NCI-H2029 treated with DMSO at 0.1 percent for 48 hours (cell line): ENCODE results near the gene CDCA8.
A peak's percentile ranks its signal among the peaks of the same experiment; 100 is the strongest.

Experiments
- DNase-seq: peaks from one replicate; lab custom pipeline; 2025; lab: John Stamatoyannopoulos, UW

Gene CDCA8

DNA sequence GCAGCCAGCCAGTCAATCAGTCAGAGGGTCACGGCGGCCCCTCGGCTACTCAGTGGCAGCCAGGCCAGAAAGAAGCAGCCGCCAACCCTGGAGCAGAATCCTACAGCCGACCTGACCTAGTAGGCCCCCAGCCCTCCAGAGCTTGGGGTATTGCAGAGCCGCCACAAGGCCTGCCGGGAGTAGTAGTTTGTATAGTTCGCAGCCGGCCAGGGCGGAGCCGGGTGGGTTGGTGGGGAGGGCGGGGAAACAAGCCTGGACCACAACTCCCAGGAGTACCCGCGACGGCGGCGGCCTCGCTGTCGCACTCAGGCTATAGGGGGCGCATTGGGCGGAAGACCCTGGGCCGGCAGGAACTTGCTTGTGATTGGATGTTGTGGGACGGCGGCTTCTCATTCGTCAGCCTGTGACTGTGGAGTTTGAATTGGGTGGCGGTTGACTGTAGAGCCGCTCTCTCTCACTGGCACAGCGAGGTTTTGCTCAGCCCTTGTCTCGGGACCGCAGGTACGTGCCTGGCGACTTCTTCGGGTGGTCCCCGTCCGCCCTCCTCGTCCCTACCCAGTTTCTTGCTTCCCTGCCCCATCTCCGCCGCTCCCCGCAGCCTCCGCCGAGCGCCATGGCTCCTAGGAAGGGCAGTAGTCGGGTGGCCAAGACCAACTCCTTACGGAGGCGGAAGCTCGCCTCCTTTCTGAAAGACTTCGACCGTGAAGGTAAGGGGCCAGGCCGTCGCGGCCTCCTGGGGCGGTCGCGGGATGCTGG is at the start of gene CDCA8:
TSS of gene CDCA8 (plus strand) at position 439 of the 756 bp plus-strand sequence. CDS start at position 614, 175 bp downstream.
- peak; percentile 100 for DNase-seq

DNA sequence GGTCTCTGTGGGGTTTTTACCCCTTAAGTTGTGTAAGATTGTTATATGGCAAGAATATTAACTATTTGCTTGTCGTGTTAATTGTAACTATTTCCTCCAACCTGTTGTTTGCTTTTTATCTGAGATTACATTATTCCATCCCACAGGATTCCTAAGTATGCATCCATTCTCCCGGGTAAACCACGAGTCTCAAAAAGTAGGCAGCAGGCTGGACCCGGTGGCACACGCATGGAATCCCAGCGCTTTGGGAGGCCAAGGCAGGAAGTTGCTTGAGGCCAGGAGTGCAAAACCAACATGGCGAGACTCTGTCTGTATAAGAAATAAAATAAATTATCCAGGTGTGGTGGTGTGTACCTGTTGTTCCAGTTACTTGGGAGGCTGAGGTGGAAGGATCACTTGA is 45.0 kb upstream of the CDCA8 start:
- DNase-seq: no peak

DNA sequence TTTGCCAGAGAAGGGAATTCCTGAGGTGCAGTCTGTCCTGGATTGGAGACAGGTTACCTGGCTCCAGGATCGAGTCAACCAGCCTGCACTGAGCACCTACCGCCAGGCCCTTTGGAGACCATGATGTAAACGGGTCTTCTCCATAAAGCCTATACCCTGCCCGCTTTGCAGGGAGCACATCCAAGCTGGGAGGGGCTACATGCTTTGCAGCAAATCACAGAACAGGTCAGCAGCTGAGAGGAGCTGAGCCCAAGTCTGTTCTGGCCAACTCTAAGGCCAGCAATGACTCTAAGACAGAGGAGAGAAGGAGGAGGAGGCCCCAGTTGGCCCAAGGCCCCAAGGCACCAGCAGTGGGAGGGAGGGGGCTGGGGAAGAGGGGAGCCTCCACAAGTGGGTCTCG is 42.1 kb upstream of the CDCA8 start:
- DNase-seq: no peak

DNA sequence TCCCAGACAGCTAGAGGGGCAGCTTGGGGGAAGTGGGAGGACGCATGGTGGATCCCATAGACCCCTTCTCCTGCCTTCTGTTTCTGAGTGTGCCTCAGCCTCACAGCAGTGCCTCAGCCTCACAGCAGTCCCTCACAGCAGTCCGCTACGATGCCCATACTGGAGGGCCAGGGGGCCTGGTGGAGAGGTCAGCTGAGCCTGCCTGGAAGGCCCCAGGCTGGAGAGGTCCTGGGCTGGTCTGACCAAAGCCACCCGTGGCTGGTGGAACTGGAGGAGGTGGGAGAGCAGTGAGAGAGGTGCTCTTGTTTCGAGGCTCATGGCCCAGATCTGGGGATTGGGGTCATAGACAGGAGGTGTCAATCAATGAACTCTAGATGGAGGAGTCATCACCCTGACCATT is 41.6 kb upstream of the CDCA8 start:
- no peak for DNase-seq

DNA sequence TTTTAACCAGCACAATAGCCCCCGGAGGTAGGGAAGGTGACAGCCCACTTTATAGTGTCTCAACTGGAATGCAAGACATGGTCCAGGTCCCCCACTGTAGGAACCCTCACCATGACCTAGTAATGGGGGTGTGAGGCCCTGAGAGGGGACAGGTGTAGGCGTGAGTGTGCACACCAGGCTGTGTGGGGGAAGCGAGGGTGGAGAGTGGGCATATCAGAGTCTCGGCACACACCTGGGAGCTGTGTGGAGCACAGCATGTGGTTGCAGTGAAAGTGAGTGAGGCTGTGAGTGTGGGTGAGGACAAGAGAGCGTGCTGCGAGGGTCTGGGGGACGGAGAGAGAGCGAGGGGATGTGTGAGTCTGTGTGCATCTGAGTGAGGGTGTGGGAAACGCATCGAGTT is 40.5 kb upstream of the CDCA8 start:
- DNase-seq: no peak

DNA sequence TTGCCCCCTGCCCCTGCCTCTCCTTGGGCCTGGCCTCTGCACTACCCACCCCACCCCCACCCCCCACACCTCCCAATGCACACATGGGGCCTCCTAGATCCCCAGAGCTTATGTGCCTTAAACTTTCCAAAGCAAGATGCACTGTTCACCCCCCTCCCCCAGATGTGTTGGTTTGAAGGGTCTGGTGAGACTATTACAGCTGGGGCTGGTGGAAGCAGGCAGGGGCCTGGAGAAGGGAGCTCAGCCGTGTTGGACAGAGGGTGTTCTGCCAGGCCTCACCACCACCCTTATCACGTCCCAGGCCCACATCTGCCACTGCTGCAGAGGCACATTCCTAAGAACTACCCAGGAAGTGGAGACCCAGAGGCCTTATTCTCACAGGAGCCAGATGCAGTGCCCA is 39.3 kb upstream of the CDCA8 start:
- DNase-seq: no peak

DNA sequence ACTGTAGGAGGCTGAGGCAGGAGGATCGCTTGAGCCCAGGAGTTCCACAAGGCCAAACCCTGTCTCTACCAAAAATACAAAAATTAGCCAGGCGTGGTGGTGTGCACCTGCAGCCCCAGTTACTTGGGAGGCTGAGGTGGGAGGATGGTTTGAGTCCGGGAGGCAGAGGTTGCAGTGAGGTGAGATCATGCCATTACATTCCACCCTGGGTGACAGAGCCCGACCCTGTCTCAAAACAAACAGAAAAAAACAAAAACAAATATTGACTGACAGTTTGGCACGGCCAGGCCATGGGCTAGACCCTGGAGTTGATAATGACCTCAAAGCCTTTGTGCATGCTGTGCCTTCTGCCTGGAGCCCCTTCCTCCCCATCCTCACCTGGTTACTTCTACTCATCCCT is 38.4 kb upstream of the CDCA8 start:
- DNase-seq: no peak

DNA sequence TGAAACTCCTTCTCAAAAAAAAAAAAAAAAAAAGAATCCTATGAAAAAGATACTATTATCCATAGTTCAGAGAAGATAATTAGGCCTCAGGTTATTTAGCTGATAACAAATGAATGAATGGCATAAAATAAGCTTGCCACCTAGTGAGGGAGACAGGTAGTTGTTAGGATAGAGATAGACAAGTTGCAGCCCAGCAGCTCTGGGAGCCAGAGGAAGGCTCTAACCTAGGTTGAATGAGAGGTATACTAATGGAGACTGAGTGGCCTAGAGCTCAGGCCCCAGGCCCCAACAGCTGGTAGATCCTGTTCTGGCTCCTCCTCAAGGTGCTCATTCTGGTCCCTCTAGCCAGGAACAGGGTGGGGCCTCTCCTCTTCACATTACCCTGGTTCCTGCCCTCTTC is 37.0 kb upstream of the CDCA8 start:
- no peak for DNase-seq

DNA sequence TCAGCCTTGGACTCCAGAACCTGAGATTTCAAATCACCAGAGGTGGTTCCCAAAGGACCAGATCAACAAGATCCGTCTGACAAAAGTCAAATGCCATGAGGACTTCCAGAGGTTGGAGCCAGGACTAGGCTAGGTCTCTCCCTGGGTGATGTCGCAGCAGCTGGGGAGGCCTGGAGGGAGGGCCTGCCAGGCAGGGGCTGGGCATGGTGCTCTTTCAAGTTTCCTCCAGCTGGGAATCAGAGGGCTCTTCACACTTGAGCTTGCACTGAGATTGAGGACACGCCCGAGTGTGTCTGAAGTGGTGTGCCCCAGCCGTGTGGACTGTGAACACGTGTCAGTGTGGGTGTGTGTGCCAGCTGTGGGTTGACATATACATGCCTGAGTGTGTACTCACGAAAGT is 36.3 kb upstream of the CDCA8 start:
- no peak for DNase-seq

DNA sequence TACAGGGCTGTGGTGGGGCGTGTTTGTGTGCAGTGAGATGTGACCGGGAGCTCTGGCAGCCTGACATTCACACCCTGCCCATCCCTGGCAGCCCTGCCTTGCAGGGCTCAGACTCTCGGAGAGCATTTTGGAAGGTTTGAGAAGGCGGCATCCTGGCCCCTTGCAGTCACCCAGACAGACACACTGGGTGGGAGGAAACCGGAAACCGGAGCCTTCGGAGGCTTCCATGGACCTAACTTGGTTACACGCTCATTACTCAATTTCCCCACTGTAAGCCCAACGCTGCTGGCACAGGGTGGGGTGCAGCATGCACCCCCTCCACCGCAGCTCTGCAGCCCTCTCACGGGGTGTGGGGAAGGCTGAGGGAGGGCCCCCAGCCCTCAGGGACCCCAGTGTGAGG is 35.4 kb upstream of the CDCA8 start:
- no peak for DNase-seq

DNA sequence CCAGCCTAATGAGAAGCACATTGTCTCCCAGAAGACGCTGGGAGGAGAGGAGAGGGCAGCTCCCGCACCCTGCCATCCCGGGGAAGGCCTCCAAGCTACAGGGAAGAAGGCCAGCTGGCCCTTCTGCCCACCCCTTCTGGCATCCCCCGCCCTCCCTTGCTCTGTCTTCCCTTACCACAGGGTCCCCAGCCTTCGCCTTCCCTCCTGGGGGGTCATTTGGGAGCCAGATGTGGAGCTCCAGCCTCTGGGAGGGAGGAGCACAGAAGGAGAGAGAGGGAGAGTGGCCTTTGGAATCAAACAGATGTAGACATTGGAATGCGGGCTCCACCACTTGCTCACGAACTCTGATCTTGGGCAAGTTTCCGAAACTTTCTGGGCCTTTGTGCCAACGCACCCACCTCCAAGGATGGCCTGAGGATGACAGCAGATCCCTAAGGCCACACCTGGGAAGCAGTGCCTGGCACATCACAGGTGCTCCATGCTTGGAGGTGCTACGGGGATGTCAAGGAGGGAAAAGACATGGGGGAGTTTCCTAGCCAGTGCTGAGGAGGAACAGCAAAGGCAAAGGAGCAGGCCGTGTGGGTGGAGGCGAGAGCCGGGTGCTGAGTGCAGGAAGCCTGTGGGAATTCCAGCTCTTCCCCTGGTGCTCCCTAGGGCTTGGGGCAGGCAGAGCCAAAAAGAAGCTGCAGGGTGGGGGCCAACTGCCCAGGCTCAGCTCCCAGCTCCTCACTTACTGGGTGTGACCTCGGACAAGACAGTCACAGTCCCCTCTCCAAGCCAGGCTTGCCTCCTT is 34.5 kb upstream of the CDCA8 start:
- no peak for DNase-seq

DNA sequence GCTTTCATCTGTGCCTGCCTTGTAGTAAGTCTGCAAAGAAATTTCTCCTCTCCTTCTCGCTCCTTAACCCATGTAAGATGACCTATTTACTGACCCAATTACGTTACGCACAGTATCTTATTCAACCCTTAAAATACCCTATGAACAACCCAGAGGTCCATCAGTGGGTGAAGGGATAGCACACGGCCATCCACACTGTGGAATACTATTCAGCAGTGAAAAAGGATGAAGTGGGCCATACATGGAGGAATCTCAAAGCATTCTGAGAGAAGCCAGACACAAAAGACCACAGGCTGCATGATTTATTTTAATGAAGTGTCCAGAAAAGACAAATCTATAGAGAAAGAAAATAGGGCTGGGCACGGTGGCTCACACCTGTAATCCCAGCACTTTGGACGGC is 33.8 kb upstream of the CDCA8 start:
- DNase-seq: no peak

DNA sequence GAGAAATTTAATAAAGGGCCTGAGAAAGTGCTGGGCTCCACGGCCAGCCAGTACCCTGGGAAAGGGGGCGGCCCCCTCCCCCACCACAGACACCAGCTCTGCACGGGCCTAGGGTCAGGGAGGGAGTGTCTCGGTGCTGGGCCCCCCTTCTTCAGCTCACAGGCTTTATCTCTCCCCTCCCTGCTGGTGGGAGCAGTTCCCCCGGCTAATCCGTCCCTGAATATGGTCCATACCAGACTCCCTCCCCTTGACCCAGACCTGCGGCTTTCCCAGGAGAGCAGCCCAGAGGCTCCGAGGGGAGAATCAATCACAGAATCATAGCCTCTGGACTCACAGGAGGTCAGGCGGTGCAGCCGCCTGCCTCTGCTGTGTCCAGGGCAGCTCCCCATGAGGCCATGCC is 31.7 kb upstream of the CDCA8 start:
- DNase-seq: no peak

DNA sequence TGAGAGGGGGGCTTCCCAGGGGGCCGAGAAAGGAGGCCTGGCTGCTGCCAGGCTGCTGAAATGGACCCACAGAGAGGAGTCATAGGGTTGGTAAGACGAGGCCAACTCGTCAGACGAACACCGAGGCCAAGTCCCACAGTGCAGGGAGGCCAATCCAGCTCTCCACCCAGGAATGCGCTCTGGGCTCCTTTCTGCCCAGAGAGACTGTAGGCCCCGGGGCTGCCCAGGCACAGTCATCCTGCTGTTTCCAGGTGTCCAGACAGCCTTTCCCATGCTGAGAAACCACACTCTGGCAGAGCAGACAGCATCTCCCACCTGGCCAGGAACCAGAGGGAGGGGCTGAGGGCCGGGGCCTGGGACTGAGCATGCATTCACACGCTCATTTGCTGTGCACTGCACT is 30.9 kb upstream of the CDCA8 start:
- no peak for DNase-seq

DNA sequence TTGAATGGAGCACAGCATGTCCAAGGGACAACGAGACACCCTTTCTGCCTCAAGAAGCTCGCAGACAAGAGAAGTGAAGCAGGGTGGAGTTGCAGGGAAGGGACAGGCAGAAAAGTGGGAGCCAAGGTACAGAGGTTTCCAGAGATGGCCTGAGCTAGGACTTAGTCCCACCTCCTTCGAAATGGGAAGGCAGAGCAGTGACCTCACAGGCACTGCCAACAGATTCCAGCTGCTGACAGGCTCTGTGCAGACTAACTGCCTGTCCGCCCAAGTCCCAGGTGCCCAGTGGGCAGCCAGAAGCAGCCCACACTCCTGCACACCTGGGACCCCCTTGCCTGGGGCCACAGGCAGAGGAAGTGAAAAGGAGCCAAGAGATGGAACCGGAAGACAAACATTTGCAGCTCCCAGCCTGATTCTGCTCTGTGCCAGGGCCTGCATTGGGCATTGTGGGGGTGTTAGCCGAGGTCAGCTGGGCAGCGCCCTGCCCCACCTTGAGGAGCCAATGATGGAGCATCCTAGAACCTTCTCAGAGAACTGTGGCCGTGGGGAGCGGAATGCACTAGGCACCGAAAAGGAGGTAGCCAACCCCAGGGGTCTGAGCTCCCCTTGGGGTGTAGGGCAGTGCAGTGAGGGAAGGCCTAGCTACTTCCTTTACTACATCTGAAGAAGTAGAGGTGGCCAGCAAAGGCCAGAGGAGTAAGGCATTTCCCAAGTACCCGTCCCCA is 30.1 kb upstream of the CDCA8 start:
- DNase-seq: no peak

DNA sequence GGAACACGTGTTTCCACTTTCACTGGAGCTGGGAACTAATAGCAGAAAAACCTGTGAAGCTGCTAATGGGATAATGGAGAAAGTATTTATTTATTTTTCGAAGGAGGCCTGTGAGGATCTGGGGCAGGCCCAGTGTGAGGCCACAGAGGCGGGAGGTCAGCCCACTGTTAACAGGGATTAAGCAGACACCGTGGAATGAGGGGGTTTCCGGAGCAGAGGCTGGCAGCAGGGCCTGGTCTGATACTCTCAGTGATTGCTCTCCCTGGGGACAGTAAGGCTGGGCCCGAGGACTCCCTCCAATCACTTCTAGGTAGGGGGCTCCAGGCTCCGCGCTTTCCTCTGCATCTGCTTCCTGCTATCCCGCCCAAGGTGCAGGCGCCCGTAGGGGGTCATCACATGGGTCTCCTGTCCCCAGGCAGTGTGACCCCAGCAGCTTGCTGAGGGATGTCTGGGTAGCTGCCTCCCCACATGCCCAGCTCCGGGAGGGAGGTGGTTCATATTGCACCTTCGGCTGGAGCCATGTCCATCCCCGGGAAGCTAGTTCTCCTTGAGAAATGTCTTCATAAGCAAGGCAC is 28.8 kb upstream of the CDCA8 start:
- no peak for DNase-seq

DNA sequence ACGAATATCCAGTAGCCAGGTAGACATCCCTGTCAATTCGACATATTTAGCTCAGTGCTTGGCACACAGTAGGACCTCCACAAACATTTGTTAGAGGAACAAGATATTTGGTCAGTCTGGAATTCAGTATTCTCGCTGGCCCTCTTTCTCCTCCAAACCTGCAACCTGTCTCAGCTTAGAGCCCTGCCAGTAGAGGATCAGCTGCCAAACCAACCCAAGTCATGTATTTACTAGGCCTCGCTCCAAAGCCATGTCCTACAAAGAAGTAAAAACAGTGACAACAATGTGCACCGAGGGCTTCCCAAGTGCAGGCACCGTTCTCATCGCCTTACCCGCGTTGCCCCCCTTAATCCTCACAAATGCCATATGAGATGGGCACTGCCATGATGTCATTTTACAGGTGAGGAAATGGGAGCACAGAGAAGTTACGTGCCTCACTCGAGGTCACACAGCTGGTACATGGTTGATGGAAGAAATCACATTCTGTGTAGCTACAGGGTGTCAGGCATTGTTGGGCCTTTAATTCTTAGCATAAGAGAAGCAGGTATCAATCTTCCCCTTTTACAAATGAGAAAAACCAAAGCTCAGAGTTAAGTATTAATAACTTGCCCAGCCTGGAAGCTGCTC is 26.0 kb upstream of the CDCA8 start:
- DNase-seq: no peak

DNA sequence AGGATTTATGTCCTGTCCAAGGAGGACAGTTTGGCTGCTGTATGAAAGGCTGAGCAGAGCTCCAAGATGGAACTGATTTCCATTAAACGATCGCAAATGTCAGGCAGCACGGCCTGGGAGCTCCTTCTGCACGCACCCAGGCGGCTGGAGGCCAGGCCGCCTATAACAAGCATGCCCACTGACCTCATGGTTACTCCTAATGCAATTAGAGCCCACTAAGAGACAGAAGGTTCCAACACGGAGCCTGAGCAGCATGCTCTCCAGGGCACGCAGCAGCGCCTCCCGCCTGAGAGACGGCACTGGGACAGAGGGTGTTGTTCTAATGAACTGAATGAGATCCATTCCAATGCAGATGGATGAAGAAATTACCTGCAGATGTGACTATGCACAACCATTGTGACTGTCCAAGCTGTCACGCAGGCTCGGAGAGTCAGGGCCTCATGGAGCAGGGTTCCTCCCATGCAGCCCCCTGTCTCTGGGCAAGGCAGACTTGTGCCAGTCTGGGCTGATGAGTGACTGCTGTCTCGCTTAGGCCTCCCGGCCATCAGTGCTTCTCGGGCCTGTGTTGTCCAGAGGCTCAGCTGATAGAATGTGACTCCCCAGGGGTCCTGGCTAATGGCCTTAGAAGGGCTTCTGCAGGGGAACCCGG is 25.2 kb upstream of the CDCA8 start:
- DNase-seq: no peak

DNA sequence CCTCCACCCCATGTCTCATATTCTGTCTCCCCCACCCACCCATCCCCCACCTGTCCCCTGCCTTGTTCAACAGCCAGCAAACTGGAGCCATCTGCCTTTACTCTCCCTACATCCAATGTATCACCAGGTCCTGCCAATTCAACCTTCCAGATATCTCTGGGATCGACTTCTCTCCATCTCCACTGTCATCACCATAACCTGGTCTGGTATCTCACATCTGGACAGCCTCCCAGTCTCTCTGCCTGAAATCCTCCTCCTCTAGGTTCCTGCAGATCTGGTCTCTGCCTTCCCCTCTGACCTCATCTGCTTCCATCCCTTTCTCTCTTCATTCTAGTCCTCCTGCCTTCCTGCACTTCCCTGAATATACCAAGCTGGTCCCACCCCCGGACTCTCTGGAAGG is 22.2 kb upstream of the CDCA8 start:
- no peak for DNase-seq

DNA sequence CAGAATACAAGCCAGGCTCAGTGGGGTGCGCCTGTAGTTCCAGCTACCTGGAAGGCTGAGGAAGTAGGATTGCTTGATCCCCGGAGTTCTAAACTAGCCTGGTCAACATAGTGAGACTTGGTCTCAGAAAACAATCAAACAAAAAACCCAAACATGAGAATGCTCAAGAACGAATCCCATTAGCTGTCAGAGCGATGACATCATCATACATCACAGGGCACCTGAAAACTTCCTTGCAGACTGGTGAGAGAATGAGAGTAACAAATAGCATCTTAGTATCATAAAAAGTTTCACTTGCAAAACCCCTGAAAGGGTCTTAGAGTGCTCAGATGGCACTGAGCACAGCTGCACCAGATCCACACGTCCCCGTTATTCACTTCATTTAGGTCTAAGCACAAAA is 21.1 kb upstream of the CDCA8 start:
- DNase-seq: no peak

DNA sequence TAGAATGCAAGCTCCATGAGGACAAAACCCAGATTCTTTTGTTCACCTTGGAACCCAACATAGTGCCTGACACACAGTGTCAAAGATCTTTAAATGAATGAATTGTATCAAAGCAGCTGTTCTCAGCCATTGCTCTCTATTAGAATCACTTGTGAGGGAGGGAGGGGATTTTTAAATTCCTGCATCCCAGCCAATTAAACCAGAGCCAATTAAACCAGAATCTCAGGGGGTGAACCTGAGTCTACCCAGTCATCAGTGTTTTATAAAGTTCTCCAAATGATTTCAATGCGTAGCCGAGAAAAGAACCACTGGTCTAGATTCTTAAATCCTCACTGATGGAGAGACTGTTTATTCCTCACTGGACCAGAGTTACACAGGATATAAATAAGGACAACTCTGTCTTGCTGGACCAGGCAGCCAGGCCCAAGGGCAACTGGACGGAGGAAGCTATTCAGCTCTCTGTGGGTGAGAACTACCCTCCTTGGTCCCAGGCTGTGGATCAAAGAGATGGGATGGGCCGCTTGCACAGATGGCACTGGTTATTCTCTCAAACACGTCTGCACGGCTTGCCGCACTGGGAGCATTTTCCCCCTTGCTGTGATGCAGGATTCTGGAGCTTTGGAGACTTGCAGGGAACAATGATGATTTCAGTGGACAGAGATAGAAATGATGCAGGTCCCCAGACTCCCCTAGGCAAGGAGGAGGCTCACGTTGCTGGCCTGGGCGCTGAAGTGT is 20.0 kb upstream of the CDCA8 start:
- DNase-seq: no peak
